ENCODE measurements around the gene USE1. TPM values are rescaled to one million over a fixed set of nuclear protein-coding genes. Genes with fewer than 3 reads are reported as not detected.

The USE1 gene
- total and polyA plus RNA-seq, 9 of the 15 experiments (the other 6 are each of a cell fraction or from before 2014, with no cell fraction given): 17.3 to 52.4 (median 34.0) TPM

DNA sequence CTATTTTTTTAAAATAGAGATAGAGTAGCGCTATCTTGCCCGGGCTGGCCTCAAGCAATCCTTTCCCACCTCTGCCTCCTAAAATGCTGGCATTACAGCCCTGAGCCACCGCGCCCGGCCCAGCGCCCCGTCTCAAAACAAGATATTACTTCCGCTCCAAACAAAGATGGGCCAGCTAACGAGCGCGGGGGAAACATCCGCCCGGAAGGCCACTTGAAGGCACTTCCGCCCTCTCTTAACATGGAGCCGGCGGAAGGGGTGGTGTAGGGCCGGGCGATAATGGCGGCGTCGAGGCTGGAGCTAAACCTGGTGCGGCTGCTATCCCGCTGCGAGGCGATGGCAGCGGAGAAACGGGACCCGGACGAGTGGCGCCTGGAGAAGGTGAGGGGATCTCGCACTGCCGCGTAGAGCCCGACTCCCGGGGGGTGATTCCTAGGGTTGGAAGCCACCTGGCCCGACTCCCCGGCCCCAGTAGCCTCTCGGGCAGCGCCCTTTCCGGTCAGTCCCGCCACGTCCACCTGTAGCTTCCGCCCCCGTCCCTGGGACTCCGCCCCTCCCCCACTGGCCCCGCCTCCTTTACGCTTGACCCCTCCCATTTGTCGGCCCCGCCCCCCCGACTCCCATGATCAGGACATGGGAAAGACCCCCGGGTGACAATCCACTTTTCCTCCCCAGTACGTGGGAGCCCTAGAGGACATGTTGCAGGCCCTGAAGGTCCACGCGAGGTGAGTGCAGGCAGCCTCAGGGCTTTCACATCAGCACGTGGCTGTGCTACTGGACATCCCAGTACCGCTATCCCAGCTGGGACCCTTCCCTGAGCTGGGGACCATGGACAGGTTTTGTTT is at the start of gene USE1 (continued):
- TF ChIP-seq AFF1 (IDR thresholded peaks at IDR 0.05; ENCODE audit: low read depth in 1 of 2, partially characterized antibody in 2 of 2) (peak in 1 of 2 experiments; percentile 78), ZNF274 (IDR thresholded peaks at IDR 0.05; ENCODE audit: borderline replicate concordance, low read depth, low read length) (no peak), ZFP30 (CRISPR knock-in tag; IDR thresholded peaks at IDR 0.05; ENCODE audit: borderline replicate concordance) (no peak), RBM25 (IDR thresholded peaks at IDR 0.05; ENCODE audit: low read depth, low read length, severe bottlenecking) (no peak), SNIP1 (IDR thresholded peaks at IDR 0.05; ENCODE audit: low read depth) (no peak), SFPQ (IDR thresholded peaks at IDR 0.05; ENCODE audit: low read depth, low read length) (no peak), ZNF124 (CRISPR knock-in tag; IDR thresholded peaks at IDR 0.05) (no peak), STAT5B (CRISPR knock-in tag; IDR thresholded peaks at IDR 0.05) (no peak), MAFG (tag; conservative IDR thresholded peaks at IDR 0.05) (no peak), SPI1 (IDR thresholded peaks at IDR 0.05; ENCODE audit: borderline replicate concordance, low read depth, low read length) (peak; percentile 87), NR1H2 (CRISPR knock-in tag; IDR thresholded peaks at IDR 0.05) (no peak; the same call in 1 of the 2 replicates), IFI16 (CRISPR knock-in tag; IDR thresholded peaks at IDR 0.05) (no peak), NCOA2 (IDR thresholded peaks at IDR 0.05; ENCODE audit: partially characterized antibody in 2 of 2) (no peak), EP400 (IDR thresholded peaks at IDR 0.05) (peak; percentile 100), SLC30A9 (CRISPR knock-in tag; IDR thresholded peaks at IDR 0.05) (no peak)
- TF ChIP-seq, protein P1, sequence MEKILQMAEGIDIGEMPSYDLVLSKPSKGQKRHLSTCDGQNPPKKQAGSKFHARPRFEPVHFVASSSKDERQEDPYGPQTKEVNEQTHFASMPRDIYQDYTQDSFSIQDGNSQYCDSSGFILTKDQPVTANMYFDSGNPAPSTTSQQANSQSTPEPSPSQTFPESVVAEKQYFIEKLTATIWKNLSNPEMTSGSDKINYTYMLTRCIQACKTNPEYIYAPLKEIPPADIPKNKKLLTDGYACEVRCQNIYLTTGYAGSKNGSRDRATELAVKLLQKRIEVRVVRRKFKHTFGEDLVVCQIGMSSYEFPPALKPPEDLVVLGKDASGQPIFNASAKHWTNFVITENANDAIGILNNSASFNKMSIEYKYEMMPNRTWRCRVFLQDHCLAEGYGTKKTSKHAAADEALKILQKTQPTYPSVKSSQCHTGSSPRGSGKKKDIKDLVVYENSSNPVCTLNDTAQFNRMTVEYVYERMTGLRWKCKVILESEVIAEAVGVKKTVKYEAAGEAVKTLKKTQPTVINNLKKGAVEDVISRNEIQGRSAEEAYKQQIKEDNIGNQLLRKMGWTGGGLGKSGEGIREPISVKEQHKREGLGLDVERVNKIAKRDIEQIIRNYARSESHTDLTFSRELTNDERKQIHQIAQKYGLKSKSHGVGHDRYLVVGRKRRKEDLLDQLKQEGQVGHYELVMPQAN (IDR thresholded peaks at IDR 0.05; ENCODE audit: borderline replicate concordance): peak; percentile 88
- TF ChIP-seq, protein P2, sequence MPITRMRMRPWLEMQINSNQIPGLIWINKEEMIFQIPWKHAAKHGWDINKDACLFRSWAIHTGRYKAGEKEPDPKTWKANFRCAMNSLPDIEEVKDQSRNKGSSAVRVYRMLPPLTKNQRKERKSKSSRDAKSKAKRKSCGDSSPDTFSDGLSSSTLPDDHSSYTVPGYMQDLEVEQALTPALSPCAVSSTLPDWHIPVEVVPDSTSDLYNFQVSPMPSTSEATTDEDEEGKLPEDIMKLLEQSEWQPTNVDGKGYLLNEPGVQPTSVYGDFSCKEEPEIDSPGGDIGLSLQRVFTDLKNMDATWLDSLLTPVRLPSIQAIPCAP (CRISPR knock-in tag; IDR thresholded peaks at IDR 0.05; ENCODE audit: borderline replicate concordance): no peak

Data from K562 (cell line).